T1000 (cell line): ENCODE results near the gene UBE2G1.
A peak's percentile ranks its signal among the peaks of the same experiment; 100 is the strongest.
"Not testable (repeated sequence)": the region's sequence is repeated elsewhere in the genome, so short reads cannot be mapped to it uniquely, and the experiment has no call there.

ENCODE experiments used
- DNase-seq: peaks from one replicate; lab custom pipeline; 2025; ENCODE audit warnings: mixed read lengths; lab: John Stamatoyannopoulos, UW

Gene UBE2G1

GRCh38 chr17:4375039-4375748 lies 8.7 kb upstream of the UBE2G1 start:
- no peak for DNase-seq

- no peak for DNase-seq
Observed at GRCh38 chr17:4369557-4370230, 3.2 kb upstream of the UBE2G1 start.

GRCh38 chr17:4368341-4368740 lies 1.9 kb upstream of the UBE2G1 start:
- DNase-seq = no peak

DNA sequence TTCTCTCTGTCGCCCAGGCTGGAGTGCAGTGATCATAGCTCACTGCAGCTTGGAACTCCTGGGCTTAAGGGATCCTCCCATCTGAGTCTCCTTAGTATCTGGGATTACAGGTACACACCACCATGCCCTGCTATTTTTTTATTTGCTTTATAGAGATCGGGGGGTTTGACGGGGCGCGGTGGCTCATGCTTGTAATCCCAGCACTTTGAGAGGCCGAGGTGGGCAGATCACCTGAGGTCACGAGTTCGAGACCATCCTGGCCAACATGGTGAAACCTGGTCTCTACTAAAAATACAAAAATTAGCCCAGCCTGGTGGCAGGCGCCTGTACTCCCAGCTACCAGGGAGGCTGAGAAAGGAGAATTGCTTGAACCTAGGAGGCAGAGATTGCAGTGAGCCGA lies 702 bp upstream of the UBE2G1 start:
- DNase-seq = not testable (repeated sequence)

DNA sequence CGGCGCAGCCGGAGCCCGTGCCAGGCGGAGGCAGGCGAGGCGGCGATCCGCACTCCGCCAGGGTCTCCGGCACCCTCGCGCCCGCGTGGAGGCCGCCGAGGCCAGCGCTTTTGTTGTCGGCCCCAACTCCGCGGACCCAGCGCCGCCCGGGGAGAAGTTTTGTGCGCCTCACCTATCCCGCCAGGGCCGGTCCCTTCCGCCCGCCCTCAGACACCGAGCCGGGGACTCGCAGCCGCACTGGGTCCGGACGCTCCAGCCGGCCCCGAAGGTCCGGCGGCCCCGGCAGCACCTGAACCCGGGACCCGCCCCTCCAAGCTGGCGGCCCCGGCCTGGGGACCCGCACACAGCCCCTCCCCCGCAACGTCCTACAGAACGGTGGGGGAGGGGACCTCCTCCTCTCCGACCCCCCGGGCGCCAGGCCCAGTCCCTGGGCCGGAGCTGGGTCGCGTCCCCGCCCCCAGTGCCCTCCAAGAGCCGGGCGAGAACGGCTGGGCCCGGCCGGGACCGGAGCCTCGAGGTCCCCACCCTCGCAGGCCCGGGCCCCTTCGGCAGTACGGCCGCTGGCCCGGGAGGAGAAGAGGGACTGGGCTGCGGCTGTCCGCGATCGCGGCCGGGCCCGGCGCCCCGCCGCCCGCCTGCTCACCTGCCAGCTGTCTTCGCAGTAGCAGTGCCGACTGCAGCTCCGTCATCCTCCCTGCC lies 698 bp downstream of the UBE2G1 start:
- no peak for DNase-seq

DNA sequence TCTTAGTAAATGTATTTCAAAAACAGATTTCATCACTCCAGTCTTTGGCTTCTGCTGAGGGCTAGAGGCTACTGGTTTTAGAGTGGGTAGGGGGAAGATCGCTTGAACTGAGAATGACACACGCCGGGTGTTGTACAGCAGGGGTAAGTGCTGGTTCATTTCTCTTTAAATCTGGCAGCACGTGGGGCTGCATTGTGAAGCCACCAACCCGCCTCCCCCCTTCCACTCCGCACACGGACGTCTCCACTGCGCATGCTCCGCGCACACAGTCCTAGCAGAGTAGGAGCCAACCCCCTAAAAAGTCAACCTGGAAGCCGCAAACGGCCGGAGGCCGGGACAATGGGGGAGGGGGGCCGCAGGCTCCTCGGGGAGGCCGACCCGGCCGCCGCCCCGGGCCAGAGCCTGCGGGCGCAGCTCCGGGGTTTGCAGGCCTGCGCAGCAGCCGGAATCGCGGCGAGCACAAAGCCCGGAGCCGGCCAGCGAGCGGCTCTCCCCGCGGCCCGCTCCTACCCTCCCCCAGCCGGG lies 1.3 kb downstream of the UBE2G1 start:
- DNase-seq = peak; percentile 71

DNA sequence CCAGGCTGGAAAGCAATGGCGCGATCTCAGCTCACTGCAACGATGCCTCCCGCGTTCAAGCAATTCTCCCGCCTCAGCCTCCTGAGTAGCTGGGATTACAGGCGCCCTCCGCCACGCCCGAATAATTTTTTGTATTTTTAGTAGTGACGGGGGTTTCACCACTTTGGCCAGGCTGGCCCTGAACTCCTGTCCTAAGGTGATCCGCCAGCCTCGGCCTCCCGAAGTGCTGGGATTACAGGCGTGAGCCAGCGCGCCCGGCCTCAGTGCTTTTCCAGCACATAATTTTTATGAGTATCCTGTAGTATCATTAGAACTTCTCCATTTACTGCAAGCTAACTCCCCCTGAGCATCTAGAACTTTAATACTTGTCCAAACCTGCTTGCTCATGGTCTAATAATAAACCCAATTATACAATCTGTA lies 1.8 kb downstream of the UBE2G1 start:
- DNase-seq = no peak

DNA sequence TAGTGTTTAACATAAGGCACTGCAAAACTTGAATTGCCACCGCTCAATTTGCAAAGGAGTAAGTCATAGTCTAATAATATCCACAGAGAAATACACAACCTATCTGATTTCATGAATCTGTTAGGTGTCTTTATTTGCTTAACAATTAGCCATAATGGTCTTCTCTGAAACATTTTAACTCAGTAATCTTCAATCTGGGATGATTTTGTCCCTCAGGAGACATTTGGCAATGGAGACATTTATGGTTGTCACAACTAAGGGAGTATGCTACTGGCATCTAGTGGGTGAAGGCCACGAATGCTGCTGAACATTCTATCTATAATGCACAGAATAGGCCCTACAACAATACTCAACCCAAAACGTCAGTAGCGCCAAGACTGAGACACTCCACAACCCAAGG lies 4.3 kb downstream of the UBE2G1 start:
- no peak for DNase-seq

GRCh38 chr17:4358154-4358553 lies 8.3 kb downstream of the UBE2G1 start:
- DNase-seq = no peak

GRCh38 chr17:4357671-4358070 lies 8.8 kb downstream of the UBE2G1 start:
- DNase-seq = no peak

DNA sequence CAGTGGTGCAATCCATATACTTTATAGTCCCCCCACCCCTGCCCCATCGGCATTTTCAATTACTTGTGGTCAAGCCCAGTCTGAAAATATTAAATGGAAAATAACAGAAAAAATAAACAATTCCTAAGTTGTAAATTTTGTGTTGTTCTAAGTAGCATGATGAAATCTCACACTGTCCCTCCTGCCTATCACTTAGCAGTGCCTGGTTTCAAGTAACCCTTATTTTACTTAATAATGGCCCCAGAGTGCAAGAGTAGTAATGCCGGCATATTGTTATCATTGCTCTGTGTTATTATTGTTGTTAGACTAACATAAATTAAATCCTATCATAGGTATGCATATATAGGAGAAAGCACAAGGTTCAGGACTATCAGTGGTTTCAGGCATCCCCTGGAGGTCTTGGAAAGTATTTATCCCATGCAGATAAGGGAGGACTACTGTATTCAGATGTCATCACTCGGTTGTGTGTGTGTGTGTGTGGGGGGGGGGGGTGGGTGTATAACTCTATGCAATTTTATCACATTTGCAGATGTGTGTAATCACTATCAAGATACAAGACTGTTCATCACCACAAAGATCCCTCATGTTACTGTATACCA lies 9.3 kb downstream of the UBE2G1 start:
- DNase-seq = no peak

GRCh38 chr17:4354862-4355514 lies 11.5 kb downstream of the UBE2G1 start:
- no peak for DNase-seq

DNA sequence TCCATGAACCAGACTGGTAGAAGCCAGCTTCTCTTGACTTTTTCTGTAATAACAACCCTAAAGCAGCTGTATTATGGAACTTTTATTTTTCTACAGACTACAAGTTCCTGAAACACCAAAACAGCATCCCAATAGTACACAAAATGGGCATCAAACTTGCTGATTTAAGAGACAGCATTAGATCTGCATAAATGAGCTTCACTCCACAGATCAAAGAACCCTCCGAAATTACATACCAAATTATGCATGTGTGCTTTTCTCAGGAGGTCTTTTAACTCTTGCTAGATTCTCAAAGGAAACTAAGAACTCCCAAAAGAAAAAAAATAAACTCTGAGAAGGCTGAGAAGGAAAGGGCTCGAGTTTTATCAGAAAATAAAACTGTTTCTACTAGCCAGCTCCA lies 12.3 kb downstream of the UBE2G1 start:
- DNase-seq = no peak

DNA sequence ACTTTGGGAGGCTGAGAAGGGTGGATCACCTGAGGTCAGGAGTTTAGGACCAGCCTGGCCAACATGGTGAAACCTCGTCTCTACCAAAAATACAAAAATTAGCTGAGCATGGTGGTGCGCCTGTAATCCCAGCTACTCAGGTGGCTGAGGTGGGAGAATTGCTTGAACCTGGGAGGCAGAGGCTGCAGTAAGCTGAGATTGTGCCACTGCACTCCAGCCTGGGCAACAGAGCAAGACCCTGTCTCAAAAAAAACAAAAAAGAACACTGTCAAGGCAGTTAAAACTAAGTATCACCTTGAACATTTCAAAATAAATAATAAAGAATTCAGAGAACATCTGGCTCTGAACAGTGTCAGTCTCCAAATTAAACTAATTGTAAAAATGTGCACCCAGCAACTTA lies 16.3 kb downstream of the UBE2G1 start:
- not testable (repeated sequence) for DNase-seq

GRCh38 chr17:4345581-4346252 lies 20.8 kb downstream of the UBE2G1 start:
- DNase-seq = no peak

DNA sequence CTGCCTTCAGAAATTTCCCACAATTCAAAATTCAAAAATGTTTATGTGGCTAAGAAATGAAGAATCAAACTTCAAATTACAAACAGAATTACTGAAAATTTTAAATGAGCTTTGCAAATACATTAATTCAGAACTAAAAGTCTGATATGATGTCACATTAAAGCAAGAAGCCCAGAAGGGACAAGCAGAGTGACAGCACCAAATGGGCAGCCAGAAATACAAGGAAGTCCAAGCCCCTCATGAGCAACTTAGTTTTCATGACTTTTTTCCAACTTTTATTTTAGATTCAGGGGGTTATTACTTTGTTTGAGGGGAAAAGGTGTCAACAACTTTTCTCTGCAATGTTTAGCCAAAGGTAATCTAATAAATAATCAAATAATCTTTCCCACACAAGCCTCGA lies 21.5 kb downstream of the UBE2G1 start:
- no peak for DNase-seq

DNA sequence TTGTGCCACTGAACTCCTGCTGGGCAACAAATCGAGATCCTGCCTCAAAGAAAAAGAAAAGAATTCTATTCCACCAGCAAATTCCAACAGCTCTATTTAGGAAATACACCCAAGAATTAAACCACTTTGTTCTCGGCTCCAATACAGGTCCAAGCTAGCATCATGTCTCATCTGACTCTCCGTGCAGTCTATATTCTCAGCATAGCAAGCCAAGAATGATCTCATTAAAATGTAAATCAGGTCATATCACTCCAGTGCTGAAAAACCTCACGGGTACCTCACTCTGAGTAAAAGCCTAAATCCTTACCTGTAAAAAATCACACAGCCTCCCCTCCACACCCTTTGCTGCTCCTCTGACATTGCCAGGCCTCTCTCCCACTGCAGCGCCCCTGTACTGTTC lies 23.9 kb downstream of the UBE2G1 start:
- no peak for DNase-seq

- no peak for DNase-seq
Observed at GRCh38 chr17:4341616-4341977, 24.9 kb downstream of the UBE2G1 start.

DNA sequence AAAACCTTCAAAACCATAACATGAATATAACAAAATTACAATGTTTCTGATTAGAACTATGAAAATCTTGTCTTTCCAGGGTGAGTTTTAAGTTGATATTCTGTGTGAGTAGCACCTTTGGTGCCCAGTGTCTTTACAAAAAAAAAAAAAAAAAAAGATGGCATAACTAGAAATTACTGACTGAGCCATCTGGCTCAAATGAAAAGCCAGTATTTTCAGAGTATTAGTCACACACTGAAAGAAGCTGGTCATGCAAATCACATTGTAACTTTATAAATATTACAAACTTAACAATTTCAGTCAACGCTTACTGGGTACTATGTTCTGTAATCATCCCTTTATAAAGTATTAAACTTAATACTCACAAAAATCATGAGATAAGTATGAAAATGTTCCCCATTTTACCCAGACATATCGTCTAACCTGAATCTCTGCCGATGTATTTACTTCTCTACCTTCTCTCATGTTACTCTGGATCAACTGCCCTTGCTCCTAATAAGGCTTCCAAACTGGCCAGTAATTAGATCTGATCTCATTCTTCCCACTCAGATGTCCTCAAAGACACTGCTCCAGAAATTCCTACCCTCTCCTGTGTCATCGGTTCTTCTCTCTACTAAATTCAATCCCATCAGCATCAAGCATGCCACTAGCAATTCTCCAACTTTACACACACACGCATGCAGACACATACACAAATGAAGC lies 25.4 kb downstream of the UBE2G1 start:
- DNase-seq = no peak

GRCh38 chr17:4334776-4335584 lies 31.5 kb downstream of the UBE2G1 start:
- DNase-seq = no peak
